ENCODE measurements around the gene LTBP1.

- TF ChIP-seq REST (IDR thresholded peaks at IDR 0.05; ENCODE audit: low read depth) (no peak), TAF1 (IDR thresholded peaks at IDR 0.05; ENCODE audit: low read depth) (no peak), EP300 (IDR thresholded peaks at IDR 0.05; ENCODE audit: borderline replicate concordance) (no peak), NFIC (IDR thresholded peaks at IDR 0.05) (no peak), MAX (IDR thresholded peaks at IDR 0.05) (no peak), CREB1 (IDR thresholded peaks at IDR 0.05; ENCODE audit: low read depth) (no peak), USF1 (IDR thresholded peaks at IDR 0.05) (no peak), RAD21 (IDR thresholded peaks at IDR 0.05; ENCODE audit: low read depth) (no peak)
These were observed 303.8 kb downstream of the LTBP1 start for GRCh38 chr2:33250417-33251029.

Measured in Ishikawa (cell line).